ENCODE results near the gene FNDC10.

Gene FNDC10

GRCh38 chr1:1627829-1628753 lies 28.2 kb upstream of the FNDC10 start:
- DNase-seq = no peak

- DNase-seq = no peak
Observed at GRCh38 chr1:1627261-1627828, 27.4 kb upstream of the FNDC10 start.

GRCh38 chr1:1626207-1627141 lies 26.5 kb upstream of the FNDC10 start:
- no peak for DNase-seq

GRCh38 chr1:1625824-1626206 lies 25.9 kb upstream of the FNDC10 start:
- no peak for DNase-seq

GRCh38 chr1:1625404-1625775 lies 25.5 kb upstream of the FNDC10 start:
- DNase-seq = no peak

GRCh38 chr1:1624443-1625403 lies 24.8 kb upstream of the FNDC10 start:
- DNase-seq = no peak

GRCh38 chr1:1623631-1624442 lies 23.9 kb upstream of the FNDC10 start:
- no peak for DNase-seq

- DNase-seq = no peak
Observed at GRCh38 chr1:1623181-1623630, 23.3 kb upstream of the FNDC10 start.

- DNase-seq = no peak
Observed at GRCh38 chr1:1622788-1623094, 22.8 kb upstream of the FNDC10 start.

GRCh38 chr1:1622010-1622787 lies 22.3 kb upstream of the FNDC10 start:
- DNase-seq = no peak

- no peak for DNase-seq
Observed at GRCh38 chr1:1621173-1622009, 21.5 kb upstream of the FNDC10 start.

GRCh38 chr1:1620433-1621139 lies 20.7 kb upstream of the FNDC10 start:
- no peak for DNase-seq

- no peak for DNase-seq
Observed at GRCh38 chr1:1619917-1620361, 20.0 kb upstream of the FNDC10 start.

GRCh38 chr1:1618396-1619068 lies 18.6 kb upstream of the FNDC10 start:
- DNase-seq = no peak

GRCh38 chr1:1617925-1618324 lies 18.0 kb upstream of the FNDC10 start:
- no peak for DNase-seq

GRCh38 chr1:1617516-1617915 lies 17.6 kb upstream of the FNDC10 start:
- no peak for DNase-seq

GRCh38 chr1:1616838-1617237 lies 16.9 kb upstream of the FNDC10 start:
- no peak for DNase-seq
